ENCODE data around the gene ITIH6. TPM values are rescaled to one million over a fixed set of nuclear protein-coding genes. Genes with fewer than 3 reads are reported as not detected.
A peak's percentile ranks its signal among the peaks of the same experiment; 100 is the strongest.

The ITIH6 gene
- total RNA-seq, 2 donors from 2014 or later = not detected

DNA sequence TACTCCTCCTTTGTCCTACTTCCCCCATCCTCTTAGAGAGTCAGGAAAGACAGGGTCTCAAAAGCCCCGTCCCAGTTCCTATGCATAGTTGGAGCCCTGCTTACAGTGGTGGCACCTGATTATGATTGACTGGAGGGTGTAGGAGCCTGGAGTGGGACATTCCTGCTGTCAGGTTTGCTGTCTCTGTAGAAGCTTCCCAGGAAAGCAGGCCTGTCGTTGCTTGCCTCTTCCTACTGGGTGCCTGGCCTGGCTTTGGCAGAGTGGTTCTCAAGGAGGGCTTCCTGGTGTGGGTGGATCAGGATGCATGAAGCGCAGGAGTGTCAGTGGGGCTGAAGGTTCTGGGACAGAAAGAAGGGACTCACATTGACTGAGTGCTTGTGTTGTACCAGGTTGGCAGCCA lies 14.3 kb upstream of the ITIH6 start:
- 79 to 100% methylated on average over 1 to 3 of the region's 3 CpGs for WGBS, 2 donors
- Histone ChIP-seq H3K27ac (no peak overlapping the region), H3K9me3 (no peaks in the 10 kb centered on the region), H3K27me3 (no peaks in the 10 kb centered on the region), H3K4me1 (peaks cover 12% of the 10 kb centered on the region), H3K36me3 (replicated peaks in 1 of 2; ENCODE audit: insufficient read depth in 1 of 2, low read depth in 2 of 2) (peaks cover 0 to 7% of the 10 kb centered on the region in 2 donors), H3K4me3 (no peak overlapping the region)
- TF ChIP-seq POLR2A (IDR thresholded peaks at IDR 0.05) (no peak), CTCF (IDR thresholded peaks at IDR 0.05) (no peak)
- intact Hi-C loops (cut with DNase I) = no loop called here
- ATAC-seq (no peak), DNase-seq (no peak)

GRCh38 chrX:54811301-54811885 lies 13.3 kb upstream of the ITIH6 start:
- H3K4me3 ChIP-seq = no peak overlapping the region
- H3K27me3 ChIP-seq = no peaks in the 10 kb centered on the region
- H3K36me3 ChIP-seq (replicated peaks in 1 of 2; ENCODE audit: insufficient read depth in 1 of 2, low read depth in 2 of 2) = peaks cover 0 to 7% of the 10 kb centered on the region in 2 donors
- TF ChIP-seq CTCF (IDR thresholded peaks at IDR 0.05) = no peak
- no peak for TF ChIP-seq POLR2A (IDR thresholded peaks at IDR 0.05)
- H3K9me3 ChIP-seq = no peaks in the 10 kb centered on the region
- H3K4me1 ChIP-seq = peaks cover 12% of the 10 kb centered on the region
- WGBS, 2 donors = 93 to 94% methylated on average over 8 to 9 of the region's 9 CpGs
- intact Hi-C loops (cut with DNase I) = no loop called here
- DNase-seq = no peak
- no peak overlapping the region for H3K27ac ChIP-seq
- no peak for ATAC-seq

GRCh38 chrX:54810532-54810931 lies 12.5 kb upstream of the ITIH6 start:
- WGBS, 2 donors = 70 to 90% methylated on average over 3 of the region's 5 CpGs
- H3K4me3 ChIP-seq = no peak overlapping the region
- no peaks in the 10 kb centered on the region for H3K27me3 ChIP-seq
- intact Hi-C loops (cut with DNase I) = no loop called here
- H3K27ac ChIP-seq = no peak overlapping the region
- ATAC-seq (no peak), DNase-seq (no peak)
- peaks cover 0 to 7% of the 10 kb centered on the region in 2 donors for H3K36me3 ChIP-seq (replicated peaks in 1 of 2; ENCODE audit: insufficient read depth in 1 of 2, low read depth in 2 of 2)
- H3K4me1 ChIP-seq = peaks cover 12% of the 10 kb centered on the region
- TF ChIP-seq CTCF (IDR thresholded peaks at IDR 0.05) = no peak
- no peak for TF ChIP-seq POLR2A (IDR thresholded peaks at IDR 0.05)
- H3K9me3 ChIP-seq = no peaks in the 10 kb centered on the region

GRCh38 chrX:54808605-54809483 lies 10.8 kb upstream of the ITIH6 start:
- ATAC-seq (peak; percentile 94), DNase-seq (peak; percentile 94 to 97 (median 96))
- intact Hi-C loops (cut with DNase I) = no loop called here
- Histone ChIP-seq H3K36me3 (replicated peaks in 1 of 2; ENCODE audit: insufficient read depth in 1 of 2, low read depth in 2 of 2) (no peaks in the 10 kb centered on the region), H3K9me3 (no peaks in the 10 kb centered on the region), H3K27me3 (no peaks in the 10 kb centered on the region), H3K4me1 (peaks cover 12% of the 10 kb centered on the region), H3K27ac (peak overlapping the region; percentile 9 to 84 (median 78)), H3K4me3 (peak overlapping the region; percentile 58)
- TF ChIP-seq POLR2A (IDR thresholded peaks at IDR 0.05) (peak in 1 of 3 donors; percentile 25), CTCF (IDR thresholded peaks at IDR 0.05) (no peak)
- 1 to 2% methylated on average over 14 to 36 of the region's 38 CpGs for WGBS, 2 donors

Data from body of pancreas (tissue), 4 donors.